GM21786 (cell line): ENCODE measurements around the gene FRMD4B.
"Not testable (repeated sequence)": the region's sequence is repeated elsewhere in the genome, so short reads cannot be mapped to it uniquely, and the experiment has no call there.

Experiments
- ATAC-seq: cut with Tn5 transposase; IDR thresholded peaks from one replicate; pipeline ENCODE4 v1.9.1; 2021; ENCODE audit not compliant: unreplicated experiment

FRMD4B gene

DNA sequence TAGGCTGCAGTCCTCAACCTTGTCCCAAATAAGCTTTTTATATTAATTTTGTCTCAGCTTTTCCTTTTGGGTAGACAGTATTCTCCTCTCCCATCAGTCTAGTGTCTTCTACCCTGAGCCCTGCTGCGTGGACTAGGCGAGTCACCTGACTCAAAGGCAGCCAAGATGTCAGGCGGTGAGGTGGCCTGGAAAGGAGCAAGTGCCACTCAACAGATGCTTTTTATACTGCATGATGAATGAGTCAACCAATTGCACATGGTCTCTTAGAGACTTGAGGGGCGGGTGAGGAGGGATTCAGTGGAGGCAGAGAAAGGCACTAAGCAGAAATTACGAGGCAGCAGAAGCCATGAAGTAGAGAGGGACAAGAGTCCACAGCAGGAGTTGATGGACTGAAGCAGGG lies 95.9 kb downstream of the FRMD4B start:
- ATAC-seq: no peak

DNA sequence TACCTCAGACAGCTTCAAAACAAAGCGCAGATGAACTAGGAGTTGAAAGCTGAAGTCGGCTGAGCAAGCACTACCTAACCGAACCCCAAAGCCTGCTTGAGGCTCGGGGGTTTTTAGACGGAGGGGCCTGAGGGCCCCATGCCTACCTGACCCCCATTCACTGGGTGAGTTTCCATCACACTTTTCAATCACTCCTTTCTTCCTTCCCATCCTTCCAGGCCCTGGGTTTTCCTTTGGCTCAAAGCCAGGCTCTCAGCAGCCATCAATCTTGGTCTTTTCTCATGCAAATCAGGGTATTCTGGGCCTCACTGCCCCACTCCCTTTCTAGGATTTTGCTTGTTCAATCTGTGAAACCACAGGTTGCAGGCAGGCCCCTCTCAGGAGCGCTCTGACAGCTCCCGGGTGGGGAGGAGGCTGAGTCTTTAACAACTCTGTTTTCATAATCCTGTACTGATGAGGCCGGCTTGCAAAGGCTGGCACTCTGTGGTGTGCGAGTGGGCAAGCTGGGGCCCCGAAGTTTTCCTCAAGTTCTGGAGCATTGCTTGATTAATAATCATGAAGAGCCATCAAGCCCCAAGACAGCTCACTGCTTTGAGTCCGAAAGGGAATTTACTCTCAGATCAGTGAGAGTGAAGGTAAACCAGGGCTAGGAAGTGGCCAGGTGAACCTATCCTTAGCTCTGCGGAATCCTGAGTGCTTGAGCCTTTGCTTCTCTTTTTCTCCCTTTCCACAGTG lies 97.6 kb downstream of the FRMD4B start:
- no peak for ATAC-seq

DNA sequence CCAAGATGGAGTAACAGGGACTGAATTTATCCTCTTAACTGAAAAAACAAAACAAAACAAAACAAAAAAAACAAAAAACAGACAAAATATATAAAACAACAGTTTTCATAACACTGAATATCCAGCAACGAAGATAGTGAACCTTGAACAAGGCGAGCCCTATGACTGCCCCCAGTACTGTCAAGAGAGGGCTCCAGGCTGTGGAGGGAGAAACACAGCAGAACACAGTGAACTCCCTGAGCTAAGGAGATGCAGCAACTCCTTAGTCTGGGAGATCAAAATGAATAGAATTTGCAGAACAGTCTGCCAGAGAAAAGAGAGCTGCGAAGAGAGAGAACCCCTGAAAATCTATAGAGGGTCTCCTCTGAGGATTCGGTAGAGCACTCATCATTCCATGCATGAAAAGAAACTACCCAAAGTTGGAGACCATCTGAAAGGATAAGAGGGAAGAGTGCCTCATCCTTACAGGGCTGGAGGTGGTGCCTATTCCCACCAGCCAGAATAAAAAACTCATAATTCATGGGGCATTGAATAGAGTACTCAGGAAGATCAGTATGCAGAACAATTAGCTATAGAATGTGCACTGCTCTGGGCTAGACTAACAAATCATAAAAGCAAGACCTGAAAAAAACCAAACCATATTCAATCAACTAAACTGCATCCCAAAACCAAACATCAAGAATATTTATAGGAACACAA lies 101.8 kb downstream of the FRMD4B start:
- ATAC-seq: no peak

DNA sequence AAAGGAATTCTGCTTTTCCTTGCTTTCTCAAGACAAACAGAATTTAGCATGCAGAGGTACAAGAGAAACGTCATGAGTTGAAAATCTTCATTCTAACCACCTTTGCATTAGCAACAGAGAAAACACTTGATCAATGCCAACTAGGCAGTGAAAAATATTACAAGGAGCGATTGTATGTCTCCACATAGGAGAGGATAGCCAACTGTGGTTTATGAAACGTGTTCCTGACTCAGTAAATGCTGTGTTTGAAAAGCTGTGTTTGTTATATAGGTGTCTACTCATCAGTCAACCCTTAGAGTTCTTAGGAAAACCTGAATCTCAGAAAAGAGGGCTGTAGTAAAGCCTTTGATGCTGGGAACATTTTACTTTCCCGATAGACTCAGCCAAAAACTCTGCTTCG lies 102.4 kb downstream of the FRMD4B start:
- no peak for ATAC-seq

DNA sequence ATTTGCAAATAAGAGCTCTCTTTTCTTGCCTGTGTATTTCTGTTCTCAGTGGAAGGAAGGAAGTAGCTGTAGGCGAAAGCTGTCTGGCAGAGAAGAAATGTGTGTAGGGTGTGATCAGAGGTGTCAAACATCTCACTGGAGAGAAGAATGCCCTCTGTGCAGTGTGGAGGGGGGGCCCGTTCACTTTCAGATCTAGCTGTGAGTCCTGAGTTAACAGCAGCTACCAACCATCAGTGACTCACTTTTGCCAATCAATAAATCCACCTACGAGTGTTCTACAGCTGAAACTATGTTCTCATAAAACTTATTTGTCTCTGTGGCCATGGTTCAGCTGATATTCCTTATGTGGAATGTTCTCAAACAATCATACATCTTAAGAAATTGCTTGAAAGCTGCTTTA lies 103.7 kb downstream of the FRMD4B start:
- ATAC-seq: no peak

DNA sequence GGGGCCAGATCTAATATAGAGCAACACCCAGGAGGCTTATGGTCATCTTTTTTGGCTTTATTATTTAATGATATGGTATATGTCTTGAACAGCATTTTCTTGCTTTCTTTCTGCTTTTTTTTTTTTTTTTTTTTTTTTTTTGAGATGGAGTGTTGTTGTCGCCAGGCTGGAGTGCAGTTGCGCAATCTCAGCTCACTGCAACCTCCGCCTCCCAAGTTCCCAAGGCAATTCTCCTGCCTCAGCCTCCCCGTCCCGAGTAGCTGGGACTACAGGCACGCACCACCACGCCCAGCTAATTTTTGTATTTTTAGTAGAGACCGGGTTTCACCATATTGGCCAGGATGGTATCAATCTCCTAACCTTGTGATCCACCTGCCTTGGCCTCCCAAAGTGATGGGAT lies 108.5 kb downstream of the FRMD4B start:
- not testable (repeated sequence) for ATAC-seq

DNA sequence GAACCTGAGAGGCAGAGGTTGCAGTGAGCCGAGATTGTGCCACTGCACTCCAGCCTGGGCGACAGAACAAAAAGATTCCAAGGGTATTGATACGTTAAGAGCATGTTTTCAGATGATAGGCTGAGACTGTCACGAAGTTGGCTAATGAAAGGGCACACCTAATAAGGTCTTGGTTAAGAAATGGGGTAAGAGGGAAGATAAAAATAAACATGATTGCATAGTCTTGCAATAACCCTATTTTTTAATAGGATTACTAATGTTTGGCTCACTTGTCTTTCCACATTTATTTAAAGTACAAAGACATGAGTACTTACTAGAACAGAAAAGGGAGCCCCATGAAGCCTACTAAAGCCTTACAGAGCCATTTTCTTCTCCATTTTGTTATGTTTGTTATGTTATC lies 109.0 kb downstream of the FRMD4B start:
- no peak for ATAC-seq

DNA sequence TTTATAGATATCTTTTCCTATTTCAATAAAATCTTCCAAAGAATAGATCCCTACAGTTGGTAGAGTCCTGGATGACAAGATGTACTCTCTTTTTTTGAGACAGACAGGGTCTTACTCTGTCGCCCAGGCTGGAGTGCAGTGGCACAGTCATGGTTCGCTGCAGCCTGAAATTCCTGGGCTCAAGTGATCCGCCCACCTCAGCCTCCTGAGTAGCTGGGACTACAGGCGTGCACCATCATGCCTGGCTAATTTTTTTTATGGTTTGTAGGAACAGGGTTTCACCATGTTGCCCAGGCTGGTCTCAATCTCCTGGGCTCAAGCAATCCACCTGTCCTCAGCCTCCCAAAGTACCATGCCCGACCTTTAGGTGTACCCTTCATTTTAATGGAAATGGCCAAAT lies 109.7 kb downstream of the FRMD4B start:
- not testable (repeated sequence) for ATAC-seq

DNA sequence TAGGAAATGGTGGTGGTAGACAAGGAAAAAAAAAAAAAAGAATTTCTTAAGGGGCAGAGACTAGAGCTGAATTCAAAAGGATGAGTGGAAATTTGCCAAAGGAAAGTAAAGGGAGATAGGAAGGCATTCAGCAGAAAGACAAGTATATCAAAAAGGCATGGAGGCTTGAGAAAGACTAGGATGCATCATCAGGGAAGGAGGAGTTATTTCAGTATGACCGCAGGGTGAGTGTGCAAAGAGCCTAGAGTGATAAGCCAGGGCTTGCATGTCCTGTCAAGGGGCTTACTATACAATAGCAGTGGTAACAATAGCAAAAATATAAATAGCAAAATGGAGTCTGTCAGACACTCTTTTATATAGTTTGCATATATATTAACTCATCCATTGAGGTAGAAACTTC lies 112.0 kb downstream of the FRMD4B start:
- no peak for ATAC-seq

DNA sequence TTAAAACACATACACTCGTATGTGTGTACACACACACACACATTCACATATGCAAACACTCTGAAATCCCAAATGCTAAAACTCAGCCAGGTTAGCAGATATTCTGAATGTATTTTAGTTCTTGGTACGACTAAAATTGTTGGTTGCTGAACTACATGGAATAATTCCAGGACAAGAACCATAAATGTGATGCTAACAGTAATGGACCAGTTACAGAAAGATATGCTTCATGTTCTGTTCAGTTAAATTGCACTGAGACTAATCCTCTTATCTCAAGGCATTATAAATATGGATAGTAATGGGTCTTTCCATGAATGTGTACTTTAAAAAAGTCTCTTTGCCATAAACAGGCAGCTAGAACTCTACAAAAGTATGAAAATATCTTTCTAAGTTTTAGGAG lies 113.3 kb downstream of the FRMD4B start:
- no peak for ATAC-seq

DNA sequence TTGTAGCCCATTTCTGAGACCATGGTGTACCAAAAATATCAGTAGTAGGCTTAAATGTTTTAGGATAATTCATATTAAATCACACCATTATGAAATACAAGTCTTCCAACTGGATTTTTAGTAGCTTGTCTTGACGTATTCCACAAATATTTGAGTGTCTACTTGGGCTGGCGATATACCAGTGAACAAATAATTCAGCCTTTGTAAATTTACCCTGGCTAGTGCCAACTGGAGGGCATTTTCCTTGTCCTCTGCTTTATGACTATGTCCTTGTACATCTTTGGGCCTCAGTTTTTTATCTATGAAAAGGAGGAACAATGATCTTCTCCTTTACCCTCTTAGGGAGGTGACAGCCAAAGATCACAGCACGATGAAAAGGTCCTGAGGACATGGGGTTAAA lies 114.8 kb downstream of the FRMD4B start:
- no peak for ATAC-seq

DNA sequence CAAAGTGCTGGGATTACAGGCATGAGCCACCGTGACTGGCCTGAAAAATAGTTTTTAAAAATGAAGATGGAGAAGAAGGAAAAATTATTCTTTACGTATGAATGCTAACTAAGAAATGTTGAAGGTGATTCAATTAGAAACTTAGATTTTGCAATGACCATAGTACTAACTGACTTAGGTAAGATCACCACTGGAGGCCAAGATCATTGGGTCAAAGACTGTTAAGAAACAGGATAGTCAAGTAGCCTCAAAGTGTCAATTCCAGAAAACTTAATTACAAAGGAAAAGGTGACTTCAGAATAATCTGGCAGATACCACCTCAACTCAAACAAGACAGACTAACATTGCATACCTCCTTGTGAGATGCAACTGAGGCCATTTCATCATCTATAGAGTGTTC lies 119.3 kb downstream of the FRMD4B start:
- no peak for ATAC-seq

DNA sequence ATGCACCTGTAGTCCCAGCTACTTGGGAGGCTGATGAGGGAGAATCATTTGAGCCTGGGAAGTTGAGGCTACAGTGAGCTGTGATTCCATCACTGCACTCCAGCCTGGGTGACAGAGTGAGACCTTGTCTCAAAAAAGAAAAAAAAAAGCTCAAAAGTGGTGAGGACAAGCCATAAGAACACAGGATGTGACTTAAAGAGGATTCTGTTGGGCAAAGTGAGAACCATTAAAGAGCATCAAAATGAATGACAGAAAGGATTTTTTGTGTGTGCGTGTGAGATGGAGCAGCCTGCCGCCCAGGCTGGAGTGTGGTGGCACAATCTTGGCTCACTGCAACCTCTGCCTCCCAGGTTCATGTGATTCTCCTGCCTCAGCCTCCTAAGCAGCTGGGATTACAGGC lies 119.8 kb downstream of the FRMD4B start:
- ATAC-seq: not testable (repeated sequence)

DNA sequence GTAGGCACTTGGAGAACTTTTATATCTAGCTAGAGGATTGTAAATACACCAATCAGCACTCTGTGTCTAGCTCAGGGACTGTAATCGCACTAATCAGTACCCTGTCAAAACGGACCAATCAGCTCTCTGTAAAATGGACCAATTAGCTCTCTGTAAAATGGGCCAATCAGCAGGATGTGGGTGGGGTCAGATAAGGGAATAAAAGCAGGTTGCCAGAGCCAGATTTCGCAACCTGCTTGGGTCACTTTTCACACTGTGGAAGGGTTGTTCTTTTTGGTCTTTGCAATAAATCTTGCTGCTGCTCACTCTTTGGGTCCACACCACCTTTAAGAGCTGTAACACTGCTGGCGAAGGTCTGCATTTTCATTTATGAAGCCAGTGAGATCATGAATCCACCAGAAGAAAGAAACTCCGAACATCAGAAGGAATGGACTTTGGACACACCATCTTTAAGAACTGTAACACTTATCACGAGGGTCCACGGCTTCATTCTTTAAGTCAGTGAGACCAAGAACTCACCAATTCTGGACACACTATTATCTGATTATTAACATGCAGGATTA lies 125.0 kb downstream of the FRMD4B start:
- not testable (repeated sequence) for ATAC-seq

DNA sequence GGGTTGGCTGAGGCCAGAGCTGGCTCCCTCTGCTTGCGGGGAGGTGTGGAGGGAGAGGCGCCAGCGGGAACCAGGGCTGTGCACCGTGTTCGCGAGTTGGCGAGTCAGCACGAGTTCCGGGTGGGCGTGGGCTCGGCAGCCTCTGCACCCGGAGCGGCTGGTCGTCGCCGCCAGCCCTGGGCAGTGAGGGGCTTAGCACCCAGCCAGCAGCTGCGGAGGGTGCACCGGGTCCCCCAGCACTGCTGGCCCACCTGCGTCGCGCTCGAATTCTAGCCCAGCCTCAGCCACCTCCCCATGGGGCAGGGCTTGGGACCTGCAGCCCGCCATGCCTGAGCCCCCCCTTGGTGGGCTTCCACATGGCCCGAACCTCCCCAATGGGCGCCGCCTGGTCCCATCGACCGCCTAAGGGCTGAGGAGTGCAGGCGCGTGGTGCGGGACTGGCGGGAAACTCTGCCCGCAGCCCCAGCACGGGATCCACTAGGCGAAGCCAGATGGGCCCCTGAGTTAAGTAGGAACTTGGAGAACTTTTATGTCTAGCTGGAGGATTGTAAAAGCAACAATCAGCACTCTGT lies 125.6 kb downstream of the FRMD4B start:
- ATAC-seq: no peak

DNA sequence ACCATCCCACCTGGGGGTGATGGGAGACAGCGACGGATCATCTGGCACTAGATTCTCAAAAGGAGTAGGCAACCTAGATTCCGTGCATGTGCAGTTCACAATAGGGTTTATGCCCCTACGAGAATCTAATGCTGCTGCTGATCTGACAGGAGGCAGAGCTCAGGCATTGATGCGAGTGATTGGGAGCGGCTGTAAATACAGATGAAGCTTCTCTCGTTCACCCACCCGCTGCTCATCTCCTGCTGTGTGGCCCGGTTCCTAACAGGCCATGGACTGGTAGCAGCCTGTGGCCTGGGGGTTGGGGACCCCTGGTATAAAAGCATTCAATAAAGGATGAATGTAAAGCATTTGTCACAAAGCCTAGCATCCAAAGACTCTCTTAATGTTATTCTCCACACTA lies 126.8 kb downstream of the FRMD4B start:
- ATAC-seq: no peak

DNA sequence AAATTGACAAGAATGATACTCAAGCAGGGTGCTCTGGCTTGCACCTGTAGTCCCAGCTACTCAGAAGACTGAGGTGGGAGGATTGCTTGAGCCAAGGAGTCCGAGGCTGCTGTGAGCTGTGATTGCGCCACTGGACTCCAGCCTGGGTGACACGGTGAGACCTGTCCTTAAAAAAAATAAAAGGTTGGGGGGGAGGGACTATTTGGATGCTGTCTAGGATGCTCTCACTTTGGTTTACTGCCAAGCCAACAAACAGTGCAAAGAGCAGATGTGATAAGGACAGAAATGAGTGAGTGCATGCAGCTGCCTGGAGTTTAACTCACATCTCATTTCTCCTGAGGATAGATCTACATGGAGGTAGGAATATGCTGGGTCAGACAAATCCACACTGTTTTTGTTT lies 130.0 kb downstream of the FRMD4B start:
- ATAC-seq: no peak

DNA sequence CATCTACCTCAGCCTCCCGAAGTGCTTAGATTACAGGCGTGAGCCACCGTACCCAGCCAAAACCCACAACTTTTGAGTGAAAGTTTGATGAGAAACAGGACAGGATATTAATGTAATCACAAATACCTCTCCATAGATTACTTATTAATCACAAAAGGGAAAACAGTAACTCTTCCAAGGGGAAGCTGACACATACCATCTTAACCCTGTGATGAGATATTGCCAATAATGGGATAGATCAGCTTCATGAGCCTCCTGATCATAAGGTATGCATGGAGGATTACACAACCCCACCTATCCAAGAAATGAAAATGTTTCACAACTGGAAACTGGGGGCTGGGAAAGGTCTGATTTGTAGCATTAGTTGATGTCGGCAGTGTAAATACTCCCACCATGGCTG lies 131.5 kb downstream of the FRMD4B start:
- no peak for ATAC-seq

DNA sequence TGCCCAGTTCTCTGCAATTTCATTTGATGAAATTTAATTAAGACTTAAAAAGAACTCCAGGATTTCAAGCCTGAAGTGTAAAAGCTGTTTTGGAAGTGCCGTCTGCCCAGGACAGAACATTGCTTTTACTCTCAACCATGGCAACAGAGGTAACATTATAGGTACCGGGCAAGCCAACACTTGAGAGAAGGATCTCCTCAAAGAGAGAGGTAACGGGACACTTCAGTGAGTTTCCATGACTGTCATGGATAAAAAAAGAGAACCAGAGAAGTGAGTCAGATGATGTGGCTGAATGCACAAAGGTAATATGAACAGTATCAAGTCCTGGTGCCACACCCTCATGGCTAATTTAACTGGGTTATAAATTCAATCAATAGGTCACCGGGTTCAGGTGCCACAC lies 133.3 kb downstream of the FRMD4B start:
- no peak for ATAC-seq

DNA sequence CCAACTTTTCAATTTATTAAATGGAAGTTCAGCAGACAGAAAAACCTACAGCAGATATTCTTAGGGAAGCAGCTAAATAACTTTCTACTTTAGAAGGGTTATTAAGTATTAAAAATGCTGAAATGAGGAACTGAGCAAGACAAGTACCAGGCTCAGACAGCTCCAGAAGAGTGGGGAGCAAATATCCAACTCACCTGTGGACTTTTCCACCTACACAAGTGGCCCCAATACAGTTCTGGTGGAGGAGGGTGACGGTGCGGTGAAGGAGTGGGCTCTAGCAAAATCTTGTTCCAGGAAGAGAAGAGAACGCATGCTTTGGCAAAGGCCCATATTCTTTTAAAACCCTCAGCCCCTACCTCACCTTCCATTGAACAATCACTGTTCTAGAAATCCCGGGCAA lies 133.7 kb downstream of the FRMD4B start:
- no peak for ATAC-seq

DNA sequence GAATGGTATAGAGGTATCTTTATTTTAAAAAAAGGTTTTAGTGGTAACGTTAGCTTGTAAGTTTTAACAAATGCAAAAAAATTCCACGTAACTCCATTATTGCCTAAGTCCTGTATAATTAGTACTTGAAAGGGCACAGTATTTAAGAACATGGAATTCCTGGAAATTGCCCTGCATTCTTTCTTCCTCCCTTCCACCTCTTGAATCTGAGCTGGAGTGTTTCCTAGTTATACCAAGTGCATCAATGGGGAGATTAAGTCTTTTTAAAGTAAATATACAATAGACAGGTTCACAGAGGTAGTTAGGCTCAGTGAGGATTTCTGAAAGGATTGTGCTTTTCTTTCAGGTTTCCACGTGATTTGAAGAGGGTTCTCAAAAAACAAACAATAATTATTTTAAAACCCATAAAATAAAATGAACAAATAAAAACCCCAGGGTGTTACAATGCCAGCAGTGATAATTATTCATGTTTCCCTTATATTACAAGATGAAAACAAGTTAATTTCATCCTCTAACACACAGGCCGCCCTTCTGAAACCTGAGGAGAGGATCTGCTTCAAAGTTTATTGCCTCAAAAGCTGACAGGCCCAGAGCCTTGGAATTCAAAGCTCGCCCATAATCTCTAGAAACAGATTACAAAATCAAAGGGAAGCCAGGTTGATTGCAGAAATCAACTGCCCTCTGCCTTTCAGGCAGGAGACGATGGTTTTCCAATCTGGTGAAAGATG lies 134.6 kb downstream of the FRMD4B start:
- no peak for ATAC-seq
